ENCODE data around the gene OR10G7.

The OR10G7 gene

GRCh38 chr11:124074554-124074953, 33.4 kb upstream of the OR10G7 start:
- Histone ChIP-seq H3K27me3 (ENCODE audit: control insufficient read depth, insufficient read depth, low read length) (no peaks in the 10 kb centered on the region), H3K36me3 (ENCODE audit: insufficient read depth, low read length) (no peaks in the 10 kb centered on the region), H3K4me1 (ENCODE audit: control insufficient read depth, insufficient read depth, low read length) (peaks cover 10% of the 10 kb centered on the region), H3K4me2 (ENCODE audit: low read length) (no peak overlapping the region), H3K4me3 (ENCODE audit: low read length) (no peak overlapping the region), H3K9me3 (replicated peaks; ENCODE audit: low read length) (no peaks in the 10 kb centered on the region), H3K9ac (ENCODE audit: low read depth, low read length) (no peak overlapping the region)

GRCh38 chr11:124072147-124072546, 31.0 kb upstream of the OR10G7 start:
- H3K9me3 ChIP-seq (replicated peaks; ENCODE audit: low read length), result no peaks in the 10 kb centered on the region
- H3K36me3 ChIP-seq (ENCODE audit: insufficient read depth, low read length), result no peaks in the 10 kb centered on the region
- H3K4me1 ChIP-seq (ENCODE audit: control insufficient read depth, insufficient read depth, low read length), result peaks cover 10% of the 10 kb centered on the region
- H3K4me3 ChIP-seq (ENCODE audit: low read length), result no peak overlapping the region
- H3K27me3 ChIP-seq (ENCODE audit: control insufficient read depth, insufficient read depth, low read length), result peaks cover 13% of the 10 kb centered on the region
- no peak overlapping the region for H3K4me2 ChIP-seq (ENCODE audit: low read length)
- H3K9ac ChIP-seq (ENCODE audit: low read depth, low read length), result no peak overlapping the region

- Histone ChIP-seq H3K4me3 (ENCODE audit: low read length) (no peak overlapping the region), H3K36me3 (ENCODE audit: insufficient read depth, low read length) (no peaks in the 10 kb centered on the region), H3K9me3 (replicated peaks; ENCODE audit: low read length) (no peaks in the 10 kb centered on the region), H3K27me3 (ENCODE audit: control insufficient read depth, insufficient read depth, low read length) (peaks cover 15% of the 10 kb centered on the region), H3K4me2 (ENCODE audit: low read length) (no peak overlapping the region), H3K9ac (ENCODE audit: low read depth, low read length) (no peak overlapping the region), H3K4me1 (ENCODE audit: control insufficient read depth, insufficient read depth, low read length) (peaks cover 10% of the 10 kb centered on the region)
Measured at GRCh38 chr11:124071623-124071948, 30.5 kb upstream of the OR10G7 start.

- Histone ChIP-seq H3K27me3 (ENCODE audit: control insufficient read depth, insufficient read depth, low read length) (peaks cover 20% of the 10 kb centered on the region), H3K4me2 (ENCODE audit: low read length) (no peak overlapping the region), H3K4me1 (ENCODE audit: control insufficient read depth, insufficient read depth, low read length) (peaks cover 8% of the 10 kb centered on the region), H3K36me3 (ENCODE audit: insufficient read depth, low read length) (no peaks in the 10 kb centered on the region), H3K9me3 (replicated peaks; ENCODE audit: low read length) (no peaks in the 10 kb centered on the region), H3K4me3 (ENCODE audit: low read length) (no peak overlapping the region), H3K9ac (ENCODE audit: low read depth, low read length) (no peak overlapping the region)
Measured at GRCh38 chr11:124070915-124071622, 29.9 kb upstream of the OR10G7 start.

GRCh38 chr11:124069429-124070401, 28.6 kb upstream of the OR10G7 start:
- H3K4me3 ChIP-seq (ENCODE audit: low read length), result peak overlapping the region; percentile 68

GRCh38 chr11:124068601-124069110, 27.5 kb upstream of the OR10G7 start:
- Histone ChIP-seq H3K27me3 (ENCODE audit: control insufficient read depth, insufficient read depth, low read length) (peaks cover 26% of the 10 kb centered on the region), H3K4me1 (ENCODE audit: control insufficient read depth, insufficient read depth, low read length) (no peaks in the 10 kb centered on the region), H3K4me3 (ENCODE audit: low read length) (no peak overlapping the region), H3K4me2 (ENCODE audit: low read length) (no peak overlapping the region), H3K9me3 (replicated peaks; ENCODE audit: low read length) (no peaks in the 10 kb centered on the region), H3K9ac (ENCODE audit: low read depth, low read length) (no peak overlapping the region), H3K36me3 (ENCODE audit: insufficient read depth, low read length) (no peaks in the 10 kb centered on the region)

More at GRCh38 chr11:124069429-124070401, 28.6 kb upstream of the OR10G7 start:
- Histone ChIP-seq H3K9me3 (replicated peaks; ENCODE audit: low read length) (no peaks in the 10 kb centered on the region), H3K9ac (ENCODE audit: low read depth, low read length) (peak overlapping the region; percentile 24), H3K27me3 (ENCODE audit: control insufficient read depth, insufficient read depth, low read length) (peaks cover 22% of the 10 kb centered on the region), H3K36me3 (ENCODE audit: insufficient read depth, low read length) (no peaks in the 10 kb centered on the region), H3K4me1 (ENCODE audit: control insufficient read depth, insufficient read depth, low read length) (no peaks in the 10 kb centered on the region), H3K4me2 (ENCODE audit: low read length) (peak overlapping the region; percentile 86)

- H3K27me3 ChIP-seq (ENCODE audit: control insufficient read depth, insufficient read depth, low read length), result no peaks in the 10 kb centered on the region
- no peaks in the 10 kb centered on the region for H3K9me3 ChIP-seq (replicated peaks; ENCODE audit: low read length)
- H3K4me3 ChIP-seq (ENCODE audit: low read length), result no peak overlapping the region
- no peaks in the 10 kb centered on the region for H3K4me1 ChIP-seq (ENCODE audit: control insufficient read depth, insufficient read depth, low read length)
- no peak overlapping the region for H3K9ac ChIP-seq (ENCODE audit: low read depth, low read length)
- no peak overlapping the region for H3K4me2 ChIP-seq (ENCODE audit: low read length)
- no peaks in the 10 kb centered on the region for H3K36me3 ChIP-seq (ENCODE audit: insufficient read depth, low read length)
Measured at GRCh38 chr11:124052966-124053365, 11.8 kb upstream of the OR10G7 start.

- H3K9me3 ChIP-seq (replicated peaks; ENCODE audit: low read length), result no peaks in the 10 kb centered on the region
- H3K4me1 ChIP-seq (ENCODE audit: control insufficient read depth, insufficient read depth, low read length), result no peaks in the 10 kb centered on the region
- H3K4me3 ChIP-seq (ENCODE audit: low read length), result no peak overlapping the region
- H3K9ac ChIP-seq (ENCODE audit: low read depth, low read length), result no peak overlapping the region
- no peaks in the 10 kb centered on the region for H3K36me3 ChIP-seq (ENCODE audit: insufficient read depth, low read length)
- H3K4me2 ChIP-seq (ENCODE audit: low read length), result no peak overlapping the region
- H3K27me3 ChIP-seq (ENCODE audit: control insufficient read depth, insufficient read depth, low read length), result no peaks in the 10 kb centered on the region
Measured at GRCh38 chr11:124050748-124051147, 9.6 kb upstream of the OR10G7 start.

- no peaks in the 10 kb centered on the region for H3K27me3 ChIP-seq (ENCODE audit: control insufficient read depth, insufficient read depth, low read length)
- no peak overlapping the region for H3K4me3 ChIP-seq (ENCODE audit: low read length)
- H3K36me3 ChIP-seq (ENCODE audit: insufficient read depth, low read length), result no peaks in the 10 kb centered on the region
- no peaks in the 10 kb centered on the region for H3K4me1 ChIP-seq (ENCODE audit: control insufficient read depth, insufficient read depth, low read length)
- H3K9ac ChIP-seq (ENCODE audit: low read depth, low read length), result no peak overlapping the region
- no peak overlapping the region for H3K4me2 ChIP-seq (ENCODE audit: low read length)
- no peaks in the 10 kb centered on the region for H3K9me3 ChIP-seq (replicated peaks; ENCODE audit: low read length)
Measured at GRCh38 chr11:124043420-124043819, 2.3 kb upstream of the OR10G7 start.

GRCh38 chr11:124039557-124039956, 1.6 kb downstream of the OR10G7 start:
- Histone ChIP-seq H3K4me3 (ENCODE audit: low read length) (no peak overlapping the region), H3K9ac (ENCODE audit: low read depth, low read length) (no peak overlapping the region), H3K36me3 (ENCODE audit: insufficient read depth, low read length) (no peaks in the 10 kb centered on the region), H3K9me3 (replicated peaks; ENCODE audit: low read length) (no peaks in the 10 kb centered on the region), H3K27me3 (ENCODE audit: control insufficient read depth, insufficient read depth, low read length) (no peaks in the 10 kb centered on the region), H3K4me1 (ENCODE audit: control insufficient read depth, insufficient read depth, low read length) (no peaks in the 10 kb centered on the region), H3K4me2 (ENCODE audit: low read length) (no peak overlapping the region)

GRCh38 chr11:124036666-124037065, 4.5 kb downstream of the OR10G7 start:
- Histone ChIP-seq H3K4me1 (ENCODE audit: control insufficient read depth, insufficient read depth, low read length) (no peaks in the 10 kb centered on the region), H3K9me3 (replicated peaks; ENCODE audit: low read length) (no peaks in the 10 kb centered on the region), H3K27me3 (ENCODE audit: control insufficient read depth, insufficient read depth, low read length) (no peaks in the 10 kb centered on the region), H3K36me3 (ENCODE audit: insufficient read depth, low read length) (no peaks in the 10 kb centered on the region), H3K4me3 (ENCODE audit: low read length) (no peak overlapping the region), H3K9ac (ENCODE audit: low read depth, low read length) (no peak overlapping the region), H3K4me2 (ENCODE audit: low read length) (no peak overlapping the region)
